WTC11 (cell line): ENCODE data around the gene ITPR1. TPM values are rescaled to one million over a fixed set of nuclear protein-coding genes. Genes with fewer than 3 reads are reported as not detected.

Source experiments
- ATAC-seq: fragments of 200-7000 bp; cut with Tn5 transposase; 2 replicates; pipeline ENCODE4 v1.10.0; 2021; ENCODE audit warnings: mild to moderate bottlenecking, moderate library complexity
- CTCF ChIA-PET: fragments of 300-600 bp; sonication (Branson Sonifier 250); formaldehyde crosslinking; loops from one replicate; lab custom pipeline; 2021; ENCODE audit warnings: antibody characterized with exemption; lab: Charles Lee
- POLR2A ChIA-PET: fragments of 350-600 bp; sonication (Branson Sonifier 250); formaldehyde crosslinking; loops from one replicate; lab custom pipeline; 2021; ENCODE audit warnings: antibody characterized with exemption; lab: Charles Lee
- DNase-seq: peaks from one replicate; pipeline ENCODE4 v3.0.0; 2021; ENCODE audit warnings: low spot score
- H3K27ac Mint-ChIP-seq: 2 replicates; pipeline ENCODE4 v1.8.0; 2021; ENCODE audit warnings: mixed read lengths
- H3K27me3 Mint-ChIP-seq: 2 replicates; pipeline ENCODE4 v1.8.0; 2021; ENCODE audit warnings: low read depth, mild to moderate bottlenecking, moderate library complexity, mixed read lengths
- H3K36me3 Mint-ChIP-seq: 2 replicates; pipeline ENCODE4 v1.8.0; 2021; ENCODE audit warnings: mixed read lengths
- H3K4me1 Mint-ChIP-seq: 2 replicates; pipeline ENCODE4 v1.8.0; 2022; ENCODE audit warnings: mixed read lengths
- H3K4me3 Mint-ChIP-seq: 2 replicates; pipeline ENCODE4 v1.8.0; 2021; ENCODE audit warnings: mild to moderate bottlenecking, moderate library complexity, mixed read lengths
- H3K9me3 Mint-ChIP-seq: 2 replicates; pipeline ENCODE4 v1.8.0; 2021; ENCODE audit warnings: mixed read lengths
- ATF6 ChIP-seq: sonication (generic); formaldehyde crosslinking; IDR thresholded peaks from 2 replicates; pipeline ENCODE4 v1.8.1; 2023; ENCODE audit warnings: mild to moderate bottlenecking, missing genetic modification reagents
- CDX4 ChIP-seq: fragments of 250-450 bp; sonication (Bioruptor Pico); IDR thresholded peaks from 2 replicates; pipeline ENCODE4 v1.9.0; 2021; ENCODE audit warnings: moderate library complexity, mild to moderate bottlenecking, inconsistent platforms, borderline replicate concordance
- ELF4 ChIP-seq: sonication (generic); formaldehyde crosslinking; IDR thresholded peaks from 2 replicates; pipeline ENCODE4 v1.8.1; 2022; ENCODE audit warnings: low read depth, mild to moderate bottlenecking, moderate library complexity, missing genetic modification reagents
- ESRRA ChIP-seq: sonication (generic); formaldehyde crosslinking; IDR thresholded peaks from 2 replicates; pipeline ENCODE4 v1.8.1; 2022; ENCODE audit warnings: mild to moderate bottlenecking, missing genetic modification reagents, borderline replicate concordance
- GTF2I ChIP-seq: fragments of 250-450 bp; sonication (Bioruptor Pico); conservative IDR thresholded peaks from 2 replicates; pipeline ENCODE4 v1.4.0; 2021; ENCODE audit warnings: mild to moderate bottlenecking
- HMGA2 ChIP-seq: fragments of 250-450 bp; sonication (Bioruptor Pico); IDR thresholded peaks from 2 replicates; pipeline ENCODE4 v1.4.0; 2021; ENCODE audit warnings: mild to moderate bottlenecking, moderate library complexity
- JAZF1 ChIP-seq: fragments of 250-450 bp; sonication (Bioruptor Pico); IDR thresholded peaks from 2 replicates; pipeline ENCODE4 v1.9.0; 2021; ENCODE audit warnings: moderate library complexity, mild to moderate bottlenecking, inconsistent platforms
- KAT7 ChIP-seq: sonication (generic); formaldehyde crosslinking; IDR thresholded peaks from 2 replicates; pipeline ENCODE4 v1.8.1; 2023; ENCODE audit warnings: missing genetic modification reagents, mild to moderate bottlenecking, borderline replicate concordance
- MXD4 ChIP-seq: fragments of 250-450 bp; sonication (Bioruptor Pico); IDR thresholded peaks from 2 replicates; pipeline ENCODE4 v1.8.0; 2021; ENCODE audit warnings: mild to moderate bottlenecking, moderate library complexity, borderline replicate concordance
- MYBL2 ChIP-seq: sonication (generic); formaldehyde crosslinking; IDR thresholded peaks from 2 replicates; pipeline ENCODE4 v1.8.1; 2023; ENCODE audit warnings: mild to moderate bottlenecking, moderate library complexity, missing genetic modification reagents
- NR1H2 ChIP-seq: sonication (generic); formaldehyde crosslinking; IDR thresholded peaks from 2 replicates; pipeline ENCODE4 v1.9.0; 2021; ENCODE audit warnings: mild to moderate bottlenecking, moderate library complexity, missing genetic modification reagents
- OVOL2 ChIP-seq: fragments of 250-450 bp; sonication (Bioruptor Pico); IDR thresholded peaks from 2 replicates; pipeline ENCODE4 v1.9.0; 2021; ENCODE audit warnings: mild to moderate bottlenecking, borderline replicate concordance
- SMAD3 ChIP-seq: sonication (generic); formaldehyde crosslinking; IDR thresholded peaks from 2 replicates; pipeline ENCODE4 v1.8.0; 2022; ENCODE audit warnings: missing genetic modification reagents, mild to moderate bottlenecking, borderline replicate concordance
- SMAD4 ChIP-seq: sonication (generic); formaldehyde crosslinking; IDR thresholded peaks from 2 replicates; pipeline ENCODE4 v1.8.0; 2022; ENCODE audit warnings: mild to moderate bottlenecking, missing genetic modification reagents
- SOX15 ChIP-seq: fragments of 250-450 bp; sonication (Bioruptor Pico); IDR thresholded peaks from 2 replicates; pipeline ENCODE4 v1.9.0; 2021; ENCODE audit warnings: mild to moderate bottlenecking
- TEAD4 ChIP-seq: sonication (generic); formaldehyde crosslinking; IDR thresholded peaks from 2 replicates; pipeline ENCODE4 v1.8.0; 2022; ENCODE audit warnings: mild to moderate bottlenecking, missing genetic modification reagents
- ZNF423 ChIP-seq: fragments of 250-450 bp; sonication (Bioruptor Pico); IDR thresholded peaks from 2 replicates; pipeline ENCODE4 v2.1.2; 2022; ENCODE audit warnings: mild to moderate bottlenecking, moderate library complexity
- ZNF671 ChIP-seq: fragments of 250-450 bp; sonication (Bioruptor Pico); IDR thresholded peaks from 2 replicates; pipeline ENCODE4 v1.8.0; 2021; ENCODE audit warnings: mild to moderate bottlenecking
- total RNA-seq: library from RNA; stranded (reverse); gene quantifications from 3 replicates; pipeline ENCODE4 v1.2.3, GENCODE V29; 2021
- TF ChIP-seq, protein P1 (sequence below): sonication (generic); formaldehyde crosslinking; IDR thresholded peaks from 2 replicates; pipeline ENCODE4 v1.8.0; 2022; ENCODE audit warnings: mild to moderate bottlenecking, missing genetic modification reagents
- TF ChIP-seq, protein P2 (sequence below): fragments of 200-600 bp; IDR thresholded peaks from 2 replicates; pipeline ENCODE4 v1.8.0; 2022; ENCODE audit warnings: antibody characterized with exemption
- TF ChIP-seq, protein P3 (sequence below): sonication (generic); formaldehyde crosslinking; IDR thresholded peaks from 2 replicates; pipeline ENCODE4 v1.8.0; 2022; ENCODE audit warnings: mild to moderate bottlenecking, missing genetic modification reagents
- TF ChIP-seq, protein P4 (sequence below): sonication (generic); formaldehyde crosslinking; IDR thresholded peaks from 2 replicates; pipeline ENCODE4 v1.8.1; 2023; ENCODE audit warnings: mild to moderate bottlenecking, missing genetic modification reagents, borderline replicate concordance

ITPR1 gene
- total RNA-seq, 1 experiment from 2014 or later = 11.8 TPM

GRCh38 chr3:4823385-4823784, 330.2 kb downstream of the ITPR1 start (continued):
- TF ChIP-seq ZNF423 (CRISPR knock-in tag) = no peak
- no peak for TF ChIP-seq GTF2I (CRISPR knock-in tag)
- no peak for TF ChIP-seq KAT7
- TF ChIP-seq ZNF671 (CRISPR knock-in tag) = no peak
- TF ChIP-seq ATF6 (CRISPR knock-in tag) = no peak

DNA sequence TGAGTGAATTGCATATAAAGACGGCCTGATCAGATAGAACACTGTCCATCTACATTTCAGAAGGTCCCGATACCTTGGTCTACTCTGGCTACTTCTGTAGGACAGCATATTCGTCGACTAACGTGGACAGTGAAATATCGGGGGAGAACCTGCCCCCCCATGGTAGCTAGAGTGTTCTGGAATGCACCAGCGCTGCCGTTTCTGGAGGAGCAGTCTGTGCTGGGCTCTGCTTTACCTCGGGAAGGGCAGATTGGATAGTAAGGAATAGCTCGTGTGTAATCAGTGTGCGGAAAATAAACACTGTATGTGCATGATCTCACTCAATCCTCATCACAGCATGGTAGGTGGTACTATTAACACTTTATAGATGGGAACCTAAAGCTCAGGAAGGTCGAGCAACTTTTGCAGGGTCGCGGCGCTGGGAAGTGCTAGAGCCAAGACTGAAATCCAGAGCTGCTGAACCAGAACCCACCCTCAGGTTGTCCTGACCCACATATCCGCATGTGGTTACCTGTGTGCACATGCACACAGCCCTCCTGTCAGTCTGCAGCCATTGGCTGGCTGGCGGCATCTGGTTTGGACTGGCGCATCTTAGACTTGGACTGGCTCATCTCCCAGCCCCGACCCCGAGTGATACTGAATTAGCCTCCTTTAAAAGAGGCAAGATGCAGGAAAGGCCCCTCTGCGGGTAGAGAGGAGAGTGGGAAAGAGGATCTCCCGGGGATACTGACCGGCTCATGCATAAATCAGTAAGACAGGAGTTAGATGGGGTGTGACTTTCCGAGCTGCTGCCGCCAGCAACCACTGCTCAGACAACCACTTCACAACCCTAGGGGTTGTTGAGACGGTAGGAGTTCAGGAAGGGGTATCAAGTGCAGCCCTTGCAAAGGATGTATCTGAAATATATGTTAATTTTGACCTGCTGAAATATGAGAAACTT, 331.1 kb downstream of the ITPR1 start:
- ChIA-PET CTCF (interaction anchor here (0.6 to 1.6 kb wide), 4 partner anchors 10 to 242 kb away, joined by 3 to 5 read pairs (median 3); no protein-coding TSS in a partner anchor), POLR2A (no interaction called here)
- no peaks in the 10 kb centered on the region for H3K36me3 Mint-ChIP-seq
- DNase-seq = no peak
- ATAC-seq = no peak
- H3K27me3 Mint-ChIP-seq = no peaks in the 10 kb centered on the region
- no peaks in the 10 kb centered on the region for H3K9me3 Mint-ChIP-seq
- H3K4me1 Mint-ChIP-seq = peaks cover 16% of the 10 kb centered on the region
- H3K4me3 Mint-ChIP-seq = no peak overlapping the region
- no peak for TF ChIP-seq JAZF1 (CRISPR knock-in tag)
- TF ChIP-seq OVOL2 (CRISPR knock-in tag) = no peak
- no peak for TF ChIP-seq CDX4
- no peak for TF ChIP-seq ELF4 (CRISPR knock-in tag)
- no peak for TF ChIP-seq SOX15 (CRISPR knock-in tag)
- no peak for TF ChIP-seq ESRRA
- TF ChIP-seq, protein P1, sequence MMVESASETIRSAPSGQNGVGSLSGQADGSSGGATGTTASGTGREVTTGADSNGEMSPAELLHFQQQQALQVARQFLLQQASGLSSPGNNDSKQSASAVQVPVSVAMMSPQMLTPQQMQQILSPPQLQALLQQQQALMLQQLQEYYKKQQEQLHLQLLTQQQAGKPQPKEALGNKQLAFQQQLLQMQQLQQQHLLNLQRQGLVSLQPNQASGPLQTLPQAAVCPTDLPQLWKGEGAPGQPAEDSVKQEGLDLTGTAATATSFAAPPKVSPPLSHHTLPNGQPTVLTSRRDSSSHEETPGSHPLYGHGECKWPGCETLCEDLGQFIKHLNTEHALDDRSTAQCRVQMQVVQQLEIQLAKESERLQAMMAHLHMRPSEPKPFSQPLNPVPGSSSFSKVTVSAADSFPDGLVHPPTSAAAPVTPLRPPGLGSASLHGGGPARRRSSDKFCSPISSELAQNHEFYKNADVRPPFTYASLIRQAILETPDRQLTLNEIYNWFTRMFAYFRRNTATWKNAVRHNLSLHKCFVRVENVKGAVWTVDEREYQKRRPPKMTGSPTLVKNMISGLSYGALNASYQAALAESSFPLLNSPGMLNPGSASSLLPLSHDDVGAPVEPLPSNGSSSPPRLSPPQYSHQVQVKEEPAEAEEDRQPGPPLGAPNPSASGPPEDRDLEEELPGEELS (CRISPR knock-in tag) = no peak
- TF ChIP-seq ZNF671 (CRISPR knock-in tag) = no peak
- TF ChIP-seq HMGA2 (CRISPR knock-in tag) = no peak
- TF ChIP-seq, protein P2, sequence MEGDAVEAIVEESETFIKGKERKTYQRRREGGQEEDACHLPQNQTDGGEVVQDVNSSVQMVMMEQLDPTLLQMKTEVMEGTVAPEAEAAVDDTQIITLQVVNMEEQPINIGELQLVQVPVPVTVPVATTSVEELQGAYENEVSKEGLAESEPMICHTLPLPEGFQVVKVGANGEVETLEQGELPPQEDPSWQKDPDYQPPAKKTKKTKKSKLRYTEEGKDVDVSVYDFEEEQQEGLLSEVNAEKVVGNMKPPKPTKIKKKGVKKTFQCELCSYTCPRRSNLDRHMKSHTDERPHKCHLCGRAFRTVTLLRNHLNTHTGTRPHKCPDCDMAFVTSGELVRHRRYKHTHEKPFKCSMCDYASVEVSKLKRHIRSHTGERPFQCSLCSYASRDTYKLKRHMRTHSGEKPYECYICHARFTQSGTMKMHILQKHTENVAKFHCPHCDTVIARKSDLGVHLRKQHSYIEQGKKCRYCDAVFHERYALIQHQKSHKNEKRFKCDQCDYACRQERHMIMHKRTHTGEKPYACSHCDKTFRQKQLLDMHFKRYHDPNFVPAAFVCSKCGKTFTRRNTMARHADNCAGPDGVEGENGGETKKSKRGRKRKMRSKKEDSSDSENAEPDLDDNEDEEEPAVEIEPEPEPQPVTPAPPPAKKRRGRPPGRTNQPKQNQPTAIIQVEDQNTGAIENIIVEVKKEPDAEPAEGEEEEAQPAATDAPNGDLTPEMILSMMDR = no peak
- H3K27ac Mint-ChIP-seq = no peak overlapping the region

- no peak for DNase-seq
- H3K27me3 Mint-ChIP-seq = no peaks in the 10 kb centered on the region
- peaks cover 16% of the 10 kb centered on the region for H3K4me1 Mint-ChIP-seq
- no peaks in the 10 kb centered on the region for H3K9me3 Mint-ChIP-seq
- ChIA-PET POLR2A (no interaction called here), CTCF (interaction anchor here (1.2 to 1.6 kb wide), 3 partner anchors 104 to 151 kb away, joined by 3 to 6 read pairs (median 5); no protein-coding TSS in a partner anchor)
- no peak overlapping the region for H3K4me3 Mint-ChIP-seq
- H3K36me3 Mint-ChIP-seq = no peaks in the 10 kb centered on the region
- ATAC-seq = no peak
- no peak overlapping the region; the same call in 1 of the 2 replicates for H3K27ac Mint-ChIP-seq
- no peak for TF ChIP-seq SMAD3
- TF ChIP-seq NR1H2 (CRISPR knock-in tag) = no peak
- TF ChIP-seq, protein P3, sequence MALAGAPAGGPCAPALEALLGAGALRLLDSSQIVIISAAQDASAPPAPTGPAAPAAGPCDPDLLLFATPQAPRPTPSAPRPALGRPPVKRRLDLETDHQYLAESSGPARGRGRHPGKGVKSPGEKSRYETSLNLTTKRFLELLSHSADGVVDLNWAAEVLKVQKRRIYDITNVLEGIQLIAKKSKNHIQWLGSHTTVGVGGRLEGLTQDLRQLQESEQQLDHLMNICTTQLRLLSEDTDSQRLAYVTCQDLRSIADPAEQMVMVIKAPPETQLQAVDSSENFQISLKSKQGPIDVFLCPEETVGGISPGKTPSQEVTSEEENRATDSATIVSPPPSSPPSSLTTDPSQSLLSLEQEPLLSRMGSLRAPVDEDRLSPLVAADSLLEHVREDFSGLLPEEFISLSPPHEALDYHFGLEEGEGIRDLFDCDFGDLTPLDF (CRISPR knock-in tag) = no peak
- TF ChIP-seq SMAD4 (CRISPR knock-in tag) = no peak
- TF ChIP-seq, protein P4, sequence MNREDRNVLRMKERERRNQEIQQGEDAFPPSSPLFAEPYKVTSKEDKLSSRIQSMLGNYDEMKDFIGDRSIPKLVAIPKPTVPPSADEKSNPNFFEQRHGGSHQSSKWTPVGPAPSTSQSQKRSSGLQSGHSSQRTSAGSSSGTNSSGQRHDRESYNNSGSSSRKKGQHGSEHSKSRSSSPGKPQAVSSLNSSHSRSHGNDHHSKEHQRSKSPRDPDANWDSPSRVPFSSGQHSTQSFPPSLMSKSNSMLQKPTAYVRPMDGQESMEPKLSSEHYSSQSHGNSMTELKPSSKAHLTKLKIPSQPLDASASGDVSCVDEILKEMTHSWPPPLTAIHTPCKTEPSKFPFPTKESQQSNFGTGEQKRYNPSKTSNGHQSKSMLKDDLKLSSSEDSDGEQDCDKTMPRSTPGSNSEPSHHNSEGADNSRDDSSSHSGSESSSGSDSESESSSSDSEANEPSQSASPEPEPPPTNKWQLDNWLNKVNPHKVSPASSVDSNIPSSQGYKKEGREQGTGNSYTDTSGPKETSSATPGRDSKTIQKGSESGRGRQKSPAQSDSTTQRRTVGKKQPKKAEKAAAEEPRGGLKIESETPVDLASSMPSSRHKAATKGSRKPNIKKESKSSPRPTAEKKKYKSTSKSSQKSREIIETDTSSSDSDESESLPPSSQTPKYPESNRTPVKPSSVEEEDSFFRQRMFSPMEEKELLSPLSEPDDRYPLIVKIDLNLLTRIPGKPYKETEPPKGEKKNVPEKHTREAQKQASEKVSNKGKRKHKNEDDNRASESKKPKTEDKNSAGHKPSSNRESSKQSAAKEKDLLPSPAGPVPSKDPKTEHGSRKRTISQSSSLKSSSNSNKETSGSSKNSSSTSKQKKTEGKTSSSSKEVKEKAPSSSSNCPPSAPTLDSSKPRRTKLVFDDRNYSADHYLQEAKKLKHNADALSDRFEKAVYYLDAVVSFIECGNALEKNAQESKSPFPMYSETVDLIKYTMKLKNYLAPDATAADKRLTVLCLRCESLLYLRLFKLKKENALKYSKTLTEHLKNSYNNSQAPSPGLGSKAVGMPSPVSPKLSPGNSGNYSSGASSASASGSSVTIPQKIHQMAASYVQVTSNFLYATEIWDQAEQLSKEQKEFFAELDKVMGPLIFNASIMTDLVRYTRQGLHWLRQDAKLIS = no peak
- no peak for TF ChIP-seq TEAD4 (CRISPR knock-in tag)
- TF ChIP-seq MXD4 (CRISPR knock-in tag) = no peak
- no peak for TF ChIP-seq MYBL2 (CRISPR knock-in tag)
Measured at GRCh38 chr3:4824926-4825325, 331.8 kb downstream of the ITPR1 start.
